GM18909 (cell line): Measurements from ENCODE around the gene LIG1.
"Not testable (repeated sequence)": the region's sequence is repeated elsewhere in the genome, so short reads cannot be mapped to it uniquely, and the experiment has no call there.

Experiments
- ATAC-seq: cut with Tn5 transposase; IDR thresholded peaks from one replicate; pipeline ENCODE4 v1.9.1; 2021; ENCODE audit warnings: mild to moderate bottlenecking; ENCODE audit not compliant: unreplicated experiment, poor library complexity

Gene LIG1

GRCh38 chr19:48123907-48124651 is 46.1 kb downstream of the LIG1 start:
- ATAC-seq: no peak

- no peak for ATAC-seq
These were observed 47.7 kb downstream of the LIG1 start for GRCh38 chr19:48122421-48122820.

- no peak for ATAC-seq
These were observed 48.2 kb downstream of the LIG1 start for GRCh38 chr19:48121909-48122371.

GRCh38 chr19:48121066-48121465 is 49.1 kb downstream of the LIG1 start:
- no peak for ATAC-seq

GRCh38 chr19:48120505-48120904 is 49.6 kb downstream of the LIG1 start:
- ATAC-seq: no peak

GRCh38 chr19:48118131-48118517 is 52.0 kb downstream of the LIG1 start:
- ATAC-seq: no peak

GRCh38 chr19:48117515-48118130 is 52.5 kb downstream of the LIG1 start:
- ATAC-seq: no peak

- ATAC-seq: no peak
These were observed 56.8 kb downstream of the LIG1 start for GRCh38 chr19:48113190-48113917.

- ATAC-seq: no peak
These were observed 58.9 kb downstream of the LIG1 start for GRCh38 chr19:48111280-48111679.

- peak; percentile 65 for ATAC-seq
These were observed 59.7 kb downstream of the LIG1 start, which contains the start of gene PLA2G4C for GRCh38 chr19:48110350-48110966. PLA2G4C (minus strand) TSS chr19:48110817; CDS start chr19:48106529, 4,288 bp downstream.

GRCh38 chr19:48108997-48109782 is 61.0 kb downstream of the LIG1 start:
- ATAC-seq: no peak

GRCh38 chr19:48103922-48104321 is 66.2 kb downstream of the LIG1 start:
- ATAC-seq: no peak

GRCh38 chr19:48102870-48103751 is 67.0 kb downstream of the LIG1 start:
- ATAC-seq: no peak

- ATAC-seq: no peak
These were observed 74.5 kb downstream of the LIG1 start for GRCh38 chr19:48095612-48096175.

GRCh38 chr19:48094855-48095203 is 75.3 kb downstream of the LIG1 start:
- ATAC-seq: no peak

GRCh38 chr19:48094129-48094854 is 75.9 kb downstream of the LIG1 start:
- no peak for ATAC-seq

- not testable (repeated sequence) for ATAC-seq
These were observed 78.9 kb downstream of the LIG1 start for GRCh38 chr19:48091111-48091718.
